DMS79 (cell line): Measurements from ENCODE around the gene PLXNB3.
"Not testable (repeated sequence)": the region's sequence is repeated elsewhere in the genome, so short reads cannot be mapped to it uniquely, and the experiment has no call there.

Experiments
- DNase-seq: peaks from one replicate; lab custom pipeline; 2025; lab: John Stamatoyannopoulos, UW

Gene PLXNB3

GRCh38 chrX:153763989-153764755, at the start of gene PLXNB3:
TSS of gene PLXNB3 (plus strand) at chrX:153764249. CDS start at chrX:153765536, 1,287 bp downstream.
- DNase-seq: peak; percentile 72

- no peak for DNase-seq
Observed at GRCh38 chrX:153714256-153714655, 49.8 kb upstream of the PLXNB3 start.

- DNase-seq: no peak
Observed at GRCh38 chrX:153717445-153717844, 46.6 kb upstream of the PLXNB3 start.

- no peak for DNase-seq
Observed at GRCh38 chrX:153719238-153719637, 44.8 kb upstream of the PLXNB3 start.

- DNase-seq: no peak
Observed at GRCh38 chrX:153719701-153720100, 44.3 kb upstream of the PLXNB3 start.

- DNase-seq: no peak
Observed at GRCh38 chrX:153722704-153723350, 41.2 kb upstream of the PLXNB3 start.

- DNase-seq: no peak
Observed at GRCh38 chrX:153723351-153724251, 40.4 kb upstream of the PLXNB3 start.

GRCh38 chrX:153724252-153725038, 39.6 kb upstream of the PLXNB3 start, which contains the start of the genes ABCD1 and BCAP31:
TSS of gene ABCD1 (plus strand) at chrX:153724856. CDS start at chrX:153725267, 411 bp downstream.
TSS of gene BCAP31 (minus strand) at chrX:153724387. CDS start at chrX:153723244, 1,143 bp downstream.
- DNase-seq: peak; percentile 47

GRCh38 chrX:153725039-153725831, 38.8 kb upstream of the PLXNB3 start:
- no peak for DNase-seq

GRCh38 chrX:153725832-153726285, 38.2 kb upstream of the PLXNB3 start:
- no peak for DNase-seq

- DNase-seq: peak; percentile 18
Observed at GRCh38 chrX:153726286-153727122, 37.5 kb upstream of the PLXNB3 start.

- peak; percentile 17 for DNase-seq
Observed at GRCh38 chrX:153727123-153727931, 36.7 kb upstream of the PLXNB3 start.

- no peak for DNase-seq
Observed at GRCh38 chrX:153728095-153728494, 36.0 kb upstream of the PLXNB3 start.

GRCh38 chrX:153728951-153729631, 35.0 kb upstream of the PLXNB3 start:
- DNase-seq: no peak

GRCh38 chrX:153730115-153730514, 33.9 kb upstream of the PLXNB3 start:
- DNase-seq: not testable (repeated sequence)

- no peak for DNase-seq
Observed at GRCh38 chrX:153731117-153731844, 32.8 kb upstream of the PLXNB3 start.

GRCh38 chrX:153731845-153732215, 32.2 kb upstream of the PLXNB3 start:
- no peak for DNase-seq
